T follicular helper cell (primary cell): ENCODE data around the gene TIMP3.

Experiments used
- DNase-seq: peaks from one replicate; pipeline ENCODE4 v3.0.0-alpha.2; 2020; ENCODE audit warnings: low read depth

The TIMP3 gene

GRCh38 chr22:32806296-32806695 lies 4.8 kb downstream of the TIMP3 start:
- no peak for DNase-seq

- no peak for DNase-seq
These were observed 6.5 kb downstream of the TIMP3 start for GRCh38 chr22:32808038-32808445.

- no peak for DNase-seq
These were observed 8.5 kb downstream of the TIMP3 start for GRCh38 chr22:32809786-32810554.

GRCh38 chr22:32810555-32811133 lies 9.1 kb downstream of the TIMP3 start:
- DNase-seq: no peak

GRCh38 chr22:32811788-32812545 lies 10.5 kb downstream of the TIMP3 start:
- DNase-seq: no peak

DNA sequence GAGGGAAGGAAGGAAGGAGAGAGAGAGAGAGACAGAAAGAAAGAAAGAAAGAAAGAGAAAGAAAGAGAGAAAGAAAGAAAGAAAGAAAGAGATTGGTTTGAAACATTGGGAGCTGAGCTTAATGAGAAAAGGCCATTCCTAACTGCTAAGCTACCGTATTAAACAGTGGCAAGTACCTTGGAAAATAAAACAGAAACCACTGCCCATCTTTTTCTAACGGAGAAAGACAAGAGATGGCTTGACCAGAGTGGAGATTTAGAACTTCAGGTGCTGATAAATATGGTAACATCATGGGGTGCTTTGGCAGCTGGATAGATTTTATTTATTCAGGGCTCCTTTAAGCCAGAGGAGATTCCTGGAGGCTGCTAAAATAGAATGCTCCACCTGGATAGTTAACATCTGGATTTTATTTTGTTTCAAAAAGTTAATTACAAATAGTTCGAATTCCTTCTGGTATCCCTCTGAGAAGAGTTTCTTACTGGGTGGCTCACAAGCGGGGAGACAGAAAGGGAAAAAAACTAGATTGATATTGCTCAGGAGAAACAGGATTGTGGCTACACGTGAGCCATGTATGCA lies 12.9 kb downstream of the TIMP3 start:
- DNase-seq: no peak

DNA sequence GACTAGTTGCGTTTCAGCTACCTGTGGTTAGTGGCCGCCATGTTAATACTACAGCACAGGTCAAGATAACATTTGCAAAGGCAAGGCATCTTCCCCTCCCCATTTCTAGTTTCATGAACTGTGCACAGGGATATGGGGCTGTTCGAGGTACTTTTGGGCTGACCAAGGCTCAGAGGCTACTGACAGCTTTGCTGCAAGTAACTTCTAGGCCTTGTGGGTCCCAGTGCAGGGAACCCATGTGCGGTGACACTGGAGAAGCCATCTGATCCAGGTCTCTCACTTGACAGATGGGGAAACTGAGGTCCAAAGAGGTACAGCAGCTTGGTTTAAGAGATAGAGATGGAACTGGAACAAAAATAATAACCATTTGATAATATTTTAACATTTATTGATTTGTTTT lies 13.6 kb downstream of the TIMP3 start:
- no peak for DNase-seq

- no peak for DNase-seq
These were observed 14.4 kb downstream of the TIMP3 start for GRCh38 chr22:32815943-32816342.

- DNase-seq: no peak
These were observed 15.7 kb downstream of the TIMP3 start for GRCh38 chr22:32817137-32817730.

- DNase-seq: no peak
These were observed 17.1 kb downstream of the TIMP3 start for GRCh38 chr22:32818446-32819115.

DNA sequence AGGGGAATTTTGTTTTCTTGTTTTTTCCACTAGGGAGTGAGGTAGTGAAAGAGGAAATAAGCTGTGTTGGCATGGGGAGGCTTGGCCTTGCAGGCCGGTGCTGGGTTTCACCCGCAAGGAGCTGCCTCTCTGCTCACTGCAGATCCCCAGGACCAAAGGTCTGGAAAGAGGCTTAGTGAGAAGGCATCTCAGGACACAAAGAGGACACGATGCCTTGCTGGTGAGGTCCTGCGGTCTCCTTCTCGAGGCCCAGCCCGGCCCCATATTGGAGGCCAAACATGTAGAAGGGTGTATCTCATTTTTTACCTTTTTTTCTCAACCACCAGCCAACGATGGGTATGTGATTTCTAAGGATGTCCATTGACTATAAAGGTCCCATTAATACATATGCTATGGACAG lies 17.6 kb downstream of the TIMP3 start:
- DNase-seq: no peak

- DNase-seq: no peak
These were observed 18.9 kb downstream of the TIMP3 start for GRCh38 chr22:32820131-32821119.

DNA sequence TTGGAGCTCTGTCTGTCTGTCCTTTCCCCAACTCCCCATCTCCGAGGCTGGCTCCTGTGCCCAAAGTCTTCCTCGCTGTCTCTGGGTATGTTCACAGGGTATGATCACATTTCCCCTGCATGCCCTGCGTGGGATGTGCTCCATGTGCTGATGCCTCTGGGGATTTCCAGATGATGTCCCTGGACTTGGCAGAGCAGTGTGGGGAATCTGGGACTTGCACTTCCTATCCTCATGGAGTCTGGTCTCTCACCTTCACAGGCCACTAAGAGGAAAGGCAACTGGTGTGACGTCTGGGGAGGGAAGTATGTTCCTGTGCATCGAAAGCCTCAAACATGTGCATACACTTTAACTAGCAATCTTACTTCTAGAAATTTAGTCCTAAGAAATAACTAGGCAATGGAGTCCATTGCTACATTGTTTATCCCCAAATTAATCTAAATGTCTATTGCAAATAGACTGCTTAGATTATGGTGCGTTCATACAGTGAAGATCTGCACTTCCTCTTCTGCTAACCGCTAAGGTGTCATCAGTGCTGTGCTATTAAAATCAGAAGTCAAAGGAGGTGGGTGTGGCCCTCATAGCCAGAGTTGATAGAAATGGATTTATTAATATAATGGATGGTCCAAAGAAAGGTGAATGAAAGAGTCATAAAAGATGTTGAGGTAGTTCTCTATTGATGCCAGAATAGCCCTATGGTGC lies 20.8 kb downstream of the TIMP3 start:
- no peak for DNase-seq

DNA sequence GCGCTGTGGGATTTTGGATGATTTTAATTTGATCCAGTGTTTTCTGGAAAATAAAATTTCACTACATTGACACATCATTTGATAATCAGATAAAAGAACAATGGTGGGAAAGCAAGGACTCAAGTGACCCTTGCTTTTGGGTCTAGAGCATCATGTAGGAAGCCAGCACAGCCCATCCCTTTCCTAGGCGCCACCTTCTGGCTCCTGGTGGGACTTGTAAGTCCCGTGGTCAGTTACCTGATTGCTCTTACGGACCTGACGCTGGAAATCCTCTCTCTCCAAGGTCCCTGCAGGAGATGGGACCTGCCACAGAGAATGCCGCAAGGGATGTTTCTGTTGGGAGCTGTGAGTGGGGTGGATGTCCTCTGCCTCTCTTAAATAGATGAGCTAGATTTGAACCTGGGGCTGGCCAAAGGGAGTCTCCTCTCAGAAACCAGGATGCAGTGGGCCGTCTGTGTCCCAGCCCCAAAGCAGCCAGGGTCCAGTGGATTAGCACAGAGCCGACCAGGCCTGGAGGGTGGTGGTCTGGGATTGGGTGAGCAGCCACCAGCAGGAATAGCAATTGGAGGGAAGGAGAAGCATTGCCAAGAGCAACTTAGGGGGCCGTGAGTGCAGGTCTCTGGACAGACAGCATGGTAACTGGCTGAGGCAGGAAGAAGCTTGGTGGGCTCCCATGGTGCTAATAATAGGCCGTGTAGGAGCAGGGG lies 21.7 kb downstream of the TIMP3 start:
- no peak for DNase-seq

DNA sequence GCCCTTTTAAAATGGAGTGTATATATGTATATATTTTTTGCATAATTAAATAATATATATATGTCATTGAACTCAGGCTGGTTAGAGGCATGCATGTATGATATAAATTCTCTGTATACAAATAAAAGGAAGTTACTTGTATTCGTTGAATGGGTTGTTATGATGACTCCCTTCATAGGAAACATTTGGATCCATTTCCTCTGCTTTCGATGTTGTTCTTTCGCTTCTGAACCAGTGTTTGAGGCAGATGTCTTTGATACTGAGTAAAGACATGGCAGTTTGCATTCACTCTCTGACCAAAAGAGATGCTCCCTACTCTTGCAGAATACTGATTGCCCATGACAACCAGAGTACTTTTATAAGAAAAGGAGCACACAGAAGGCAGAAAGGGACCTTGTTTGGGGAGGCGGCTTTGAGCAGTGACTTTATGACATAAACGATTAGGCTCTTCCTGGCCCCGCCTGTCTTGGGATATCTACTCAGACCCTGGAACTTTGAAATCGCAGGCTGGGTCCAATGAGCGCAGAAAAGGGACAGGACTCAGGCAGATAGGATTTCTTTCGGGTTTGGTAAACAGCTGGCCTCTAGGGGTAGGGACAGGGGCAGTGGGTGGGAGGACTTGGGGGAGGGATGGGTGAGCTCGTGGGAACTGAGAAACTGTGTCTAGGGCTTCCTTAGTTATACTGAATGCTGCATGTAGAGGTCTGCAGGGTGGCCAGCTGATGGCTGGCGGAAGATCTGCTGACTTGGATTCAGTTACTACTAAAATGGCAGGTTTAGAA lies 23.2 kb downstream of the TIMP3 start:
- DNase-seq: no peak

GRCh38 chr22:32826537-32826936 lies 25.0 kb downstream of the TIMP3 start:
- no peak for DNase-seq

DNA sequence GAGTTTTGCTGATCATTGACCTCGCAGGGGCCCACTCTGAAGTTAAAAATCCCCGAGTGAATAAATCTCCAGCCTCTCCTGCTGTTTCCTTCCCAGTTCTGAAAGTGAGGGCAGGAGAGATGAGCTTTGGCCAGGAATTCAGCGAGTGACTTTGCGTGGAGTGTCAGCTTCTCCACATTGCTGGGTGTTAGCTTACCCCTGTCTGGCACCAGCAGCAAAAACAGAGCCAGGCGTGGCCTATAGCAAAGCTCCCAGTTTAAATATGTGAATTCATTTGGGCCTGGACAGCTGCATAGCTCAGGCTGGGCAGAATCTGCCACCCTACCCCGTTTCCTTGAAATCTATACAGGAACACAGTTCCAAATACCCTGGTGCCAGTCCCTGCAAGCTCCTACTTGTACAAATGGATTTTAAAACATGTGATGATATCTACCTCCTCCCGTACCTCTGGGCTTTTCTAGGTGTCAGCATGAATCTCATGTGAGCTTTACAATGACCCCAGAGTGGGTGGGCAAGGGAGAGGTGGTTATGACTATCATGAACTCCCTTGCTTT lies 25.6 kb downstream of the TIMP3 start:
- no peak for DNase-seq

DNA sequence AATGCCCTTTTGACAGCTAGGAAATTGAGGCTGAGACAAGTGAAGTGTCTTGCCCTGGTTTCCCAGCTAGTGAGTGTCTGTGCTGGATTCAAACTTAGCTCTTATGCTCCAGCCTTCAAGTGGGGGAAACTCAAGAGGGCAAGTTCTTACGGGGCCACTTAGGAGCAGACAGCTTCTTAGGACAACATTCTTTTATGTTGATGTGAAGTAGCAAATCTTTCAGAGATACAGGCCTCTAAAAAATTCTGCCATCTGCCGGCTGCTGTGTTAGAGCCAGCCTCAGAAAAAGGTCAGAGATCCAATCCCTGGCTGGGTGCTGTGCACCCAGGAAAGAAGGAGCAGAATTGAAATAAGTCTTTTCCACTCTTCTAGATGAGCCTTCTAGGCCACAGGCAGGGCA lies 26.6 kb downstream of the TIMP3 start:
- no peak for DNase-seq
